Keratinocyte (primary cell): Measurements from ENCODE around the gene ITPK1. TPM values are rescaled to one million over a fixed set of nuclear protein-coding genes. Genes with fewer than 3 reads are reported as not detected.

Experiments used
- DNase-seq: peaks from one replicate; pipeline ENCODE4 v3.0.0-alpha.2; 2011; ENCODE audit warnings: low read depth, missing footprints, low spot score
- FAIRE-seq: peaks from 2 replicates; lab custom pipeline; 2011; peaks lifted over from hg19 to GRCh38; lab: Jason Lieb, UNC
- H2AFZ ChIP-seq: 2 replicates; pipeline ENCODE4 v1.6.0; 2012; ENCODE audit warnings: low read length, control low read depth, inconsistent platforms; ENCODE audit not compliant: control insufficient read depth
- H3K27ac ChIP-seq: 2 replicates; pipeline ENCODE4 v1.5.1; 2011; ENCODE audit warnings: low read length; ENCODE audit not compliant: control insufficient read depth, insufficient read depth
- H3K27me3 ChIP-seq: 3 replicates; pipeline ENCODE4 v1.6.0; 2011; ENCODE audit warnings: low read length; ENCODE audit not compliant: control insufficient read depth, insufficient read depth; ENCODE audit errors: extremely low read depth
- H3K36me3 ChIP-seq, 2 experiments: 2 replicates in 1 of 2; 3 replicates in 1 of 2; pipeline ENCODE4 v1.5.1; 2011; ENCODE audit warnings: low read length in 2 of 2, mild to moderate bottlenecking in 1 of 2; ENCODE audit not compliant: control insufficient read depth in 2 of 2, insufficient read depth in 2 of 2; ENCODE audit errors: extremely low read depth in 1 of 2
- H3K4me1 ChIP-seq: 3 replicates; pipeline ENCODE4 v1.5.1; 2011; ENCODE audit warnings: low read length; ENCODE audit not compliant: control insufficient read depth, insufficient read depth; ENCODE audit errors: extremely low read depth
- H3K4me2 ChIP-seq: 3 replicates; pipeline ENCODE4 v1.6.0; 2011; ENCODE audit warnings: low read depth, low read length; ENCODE audit not compliant: control insufficient read depth, insufficient read depth; ENCODE audit errors: extremely low read depth
- H3K4me3 ChIP-seq, 3 experiments: fragments of 200-600 bp in 1 of 3; sonication (generic) in 1 of 3; 2 replicates in 2 of 3; 3 replicates in 1 of 3; pipeline ENCODE4 v1.5.1; 2011 to 2016; ENCODE audit warnings: low read length in 3 of 3, mild to moderate bottlenecking in 3 of 3, control low read depth in 2 of 3, inconsistent platforms in 1 of 3, low read depth in 1 of 3, mixed read lengths in 1 of 3, mixed run types in 1 of 3, moderate library complexity in 1 of 3; ENCODE audit not compliant: control insufficient read depth in 2 of 3, insufficient read depth in 2 of 3; ENCODE audit errors: extremely low read depth in 1 of 3
- H3K79me2 ChIP-seq: 2 replicates; pipeline ENCODE4 v1.6.0; 2012; ENCODE audit warnings: low read length; ENCODE audit not compliant: control insufficient read depth, insufficient read depth
- H3K9ac ChIP-seq: 3 replicates; pipeline ENCODE4 v1.6.0; 2011; ENCODE audit warnings: low read length; ENCODE audit not compliant: control insufficient read depth, insufficient read depth; ENCODE audit errors: extremely low read depth
- H3K9me1 ChIP-seq: 3 replicates; pipeline ENCODE4 v1.6.0; 2011; ENCODE audit warnings: low read length; ENCODE audit not compliant: control insufficient read depth, insufficient read depth; ENCODE audit errors: extremely low read depth
- H3K9me3 ChIP-seq: 2 replicates; pipeline ENCODE4 v1.5.1; 2012; ENCODE audit warnings: low read depth, low read length; ENCODE audit not compliant: control insufficient read depth
- H4K20me1 ChIP-seq: 3 replicates; pipeline ENCODE4 v1.6.0; 2011; ENCODE audit warnings: low read length; ENCODE audit not compliant: control insufficient read depth, insufficient read depth; ENCODE audit errors: extremely low read depth
- EZH2 ChIP-seq: IDR thresholded peaks from one replicate; pipeline ENCODE4 v1.6.1; 2012; ENCODE audit warnings: inconsistent platforms, mild to moderate bottlenecking, low read length, moderate library complexity
- dilution Hi-C: fragments of 300-500 bp; cut with MboI; formaldehyde crosslinking; loops from one replicate; pipeline ENCODE4 v1.7.0; 2020; ENCODE audit warnings: low sequenced_read_pairs; ENCODE audit not compliant: extremely low pct_ligation_motif_present
- polyA plus RNA-seq, 5 experiments: library from polyadenylated mRNA; depleted of rRNA in 3 of 5; stranded (reverse) in 3 of 5; stranded (forward) in 1 of 5; unstranded in 1 of 5; fragments of >200 nt; gene quantifications; 1 replicate in 1 of 5; 2 replicates in 3 of 5; 3 replicates in 1 of 5; pipeline versions ENCODE4 v1.2.1 to v1.2.3, GENCODE V29; 2011 to 2012; ENCODE audit warnings: missing spikeins in 2 of 5, low read depth in 1 of 5, low replicate concordance in 1 of 5
- TF ChIP-seq, protein P1 (sequence below), 3 experiments: IDR thresholded peaks in 1 of 3; conservative IDR thresholded peaks in 1 of 3; optimal IDR thresholded peaks in 1 of 3; 2 replicates in 2 of 3; 3 replicates in 1 of 3; pipeline versions ENCODE3 to v1.5.1; 2011; ENCODE audit warnings: low read length in 3 of 3, mild to moderate bottlenecking in 3 of 3, moderate library complexity in 2 of 3, control low read depth in 1 of 3, inconsistent platforms in 1 of 3; ENCODE audit not compliant: insufficient read depth in 2 of 3; ENCODE audit errors: extremely low read depth in 1 of 3

Gene ITPK1
- polyA plus RNA-seq, 1 donor (not counting 4 experiments of a cell fraction or from before 2014, with no cell fraction given) = 67.8 TPM

DNA sequence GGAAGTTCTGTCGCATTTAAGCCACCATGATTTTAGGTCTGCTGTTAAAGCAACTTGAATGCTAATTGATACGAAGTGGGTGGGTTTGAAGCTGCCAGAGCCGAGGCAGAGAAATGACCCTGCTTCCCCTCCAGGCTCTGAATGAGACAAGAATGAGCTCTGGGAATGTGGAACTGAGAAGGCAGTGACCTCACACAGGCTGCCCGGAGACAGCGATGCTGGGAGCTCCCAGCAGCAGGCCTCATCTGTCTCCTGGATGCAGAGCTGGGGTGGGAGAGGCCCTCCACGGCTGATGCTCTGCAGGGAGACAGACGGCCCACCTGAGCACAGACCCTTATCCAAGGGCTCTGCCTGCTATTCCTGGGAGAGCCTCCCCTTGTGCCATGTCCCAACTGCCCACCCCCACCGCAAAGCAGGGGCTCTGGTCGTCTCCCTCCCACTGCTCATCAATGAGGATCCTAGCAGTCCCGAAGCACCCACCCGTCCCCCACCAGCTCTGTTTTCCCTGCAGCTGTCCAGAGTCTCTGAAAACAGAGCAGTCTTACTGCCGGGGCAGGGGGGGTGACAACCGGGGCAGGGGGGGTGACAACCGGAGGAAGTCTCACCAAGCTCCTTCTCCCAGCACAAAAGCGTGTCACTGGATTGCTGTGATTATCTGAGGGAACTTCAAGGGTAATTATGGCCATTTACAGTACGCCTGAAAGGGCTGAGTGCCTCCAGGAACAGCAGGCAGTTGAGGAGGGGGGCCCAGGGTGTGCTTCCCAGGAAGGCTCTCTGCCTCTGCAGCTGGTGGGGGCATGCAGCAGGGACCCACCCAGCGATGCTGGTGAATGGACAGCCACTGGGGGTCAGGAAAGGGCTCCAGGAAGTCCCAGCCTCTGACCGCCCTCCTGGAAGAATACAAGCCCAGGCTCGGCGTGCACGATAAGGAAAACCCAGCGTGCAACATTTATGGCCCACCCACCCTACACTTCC, 125.0 kb downstream of the ITPK1 start:
- Histone ChIP-seq H3K4me2 (no peak overlapping the region), H3K27ac (no peak overlapping the region), H3K4me3 (no peak overlapping the region), H3K9me3 (no peaks in the 10 kb centered on the region), H3K4me1 (peaks cover 30% of the 10 kb centered on the region), H3K36me3 (peaks cover 6 to 19% of the 10 kb centered on the region in 2 experiments), H4K20me1 (no peaks in the 10 kb centered on the region), H3K27me3 (no peaks in the 10 kb centered on the region), H3K9me1 (no peaks in the 10 kb centered on the region), H2AFZ (no peak overlapping the region), H3K9ac (no peak overlapping the region), H3K79me2 (no peaks in the 10 kb centered on the region)
- no peak for TF ChIP-seq EZH2
- TF ChIP-seq, protein P1, sequence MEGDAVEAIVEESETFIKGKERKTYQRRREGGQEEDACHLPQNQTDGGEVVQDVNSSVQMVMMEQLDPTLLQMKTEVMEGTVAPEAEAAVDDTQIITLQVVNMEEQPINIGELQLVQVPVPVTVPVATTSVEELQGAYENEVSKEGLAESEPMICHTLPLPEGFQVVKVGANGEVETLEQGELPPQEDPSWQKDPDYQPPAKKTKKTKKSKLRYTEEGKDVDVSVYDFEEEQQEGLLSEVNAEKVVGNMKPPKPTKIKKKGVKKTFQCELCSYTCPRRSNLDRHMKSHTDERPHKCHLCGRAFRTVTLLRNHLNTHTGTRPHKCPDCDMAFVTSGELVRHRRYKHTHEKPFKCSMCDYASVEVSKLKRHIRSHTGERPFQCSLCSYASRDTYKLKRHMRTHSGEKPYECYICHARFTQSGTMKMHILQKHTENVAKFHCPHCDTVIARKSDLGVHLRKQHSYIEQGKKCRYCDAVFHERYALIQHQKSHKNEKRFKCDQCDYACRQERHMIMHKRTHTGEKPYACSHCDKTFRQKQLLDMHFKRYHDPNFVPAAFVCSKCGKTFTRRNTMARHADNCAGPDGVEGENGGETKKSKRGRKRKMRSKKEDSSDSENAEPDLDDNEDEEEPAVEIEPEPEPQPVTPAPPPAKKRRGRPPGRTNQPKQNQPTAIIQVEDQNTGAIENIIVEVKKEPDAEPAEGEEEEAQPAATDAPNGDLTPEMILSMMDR (optimal IDR thresholded peaks at IDR 0.05 in 1 of 3, IDR thresholded peaks at IDR 0.05 in 1 of 3, conservative IDR thresholded peaks at IDR 0.05 in 1 of 3; ENCODE audit: extremely low read depth in 1 of 3, insufficient read depth in 2 of 3, low read length in 3 of 3) = no peak
- FAIRE-seq (no peak), DNase-seq (no peak)
- dilution Hi-C loops = no loop called here

DNA sequence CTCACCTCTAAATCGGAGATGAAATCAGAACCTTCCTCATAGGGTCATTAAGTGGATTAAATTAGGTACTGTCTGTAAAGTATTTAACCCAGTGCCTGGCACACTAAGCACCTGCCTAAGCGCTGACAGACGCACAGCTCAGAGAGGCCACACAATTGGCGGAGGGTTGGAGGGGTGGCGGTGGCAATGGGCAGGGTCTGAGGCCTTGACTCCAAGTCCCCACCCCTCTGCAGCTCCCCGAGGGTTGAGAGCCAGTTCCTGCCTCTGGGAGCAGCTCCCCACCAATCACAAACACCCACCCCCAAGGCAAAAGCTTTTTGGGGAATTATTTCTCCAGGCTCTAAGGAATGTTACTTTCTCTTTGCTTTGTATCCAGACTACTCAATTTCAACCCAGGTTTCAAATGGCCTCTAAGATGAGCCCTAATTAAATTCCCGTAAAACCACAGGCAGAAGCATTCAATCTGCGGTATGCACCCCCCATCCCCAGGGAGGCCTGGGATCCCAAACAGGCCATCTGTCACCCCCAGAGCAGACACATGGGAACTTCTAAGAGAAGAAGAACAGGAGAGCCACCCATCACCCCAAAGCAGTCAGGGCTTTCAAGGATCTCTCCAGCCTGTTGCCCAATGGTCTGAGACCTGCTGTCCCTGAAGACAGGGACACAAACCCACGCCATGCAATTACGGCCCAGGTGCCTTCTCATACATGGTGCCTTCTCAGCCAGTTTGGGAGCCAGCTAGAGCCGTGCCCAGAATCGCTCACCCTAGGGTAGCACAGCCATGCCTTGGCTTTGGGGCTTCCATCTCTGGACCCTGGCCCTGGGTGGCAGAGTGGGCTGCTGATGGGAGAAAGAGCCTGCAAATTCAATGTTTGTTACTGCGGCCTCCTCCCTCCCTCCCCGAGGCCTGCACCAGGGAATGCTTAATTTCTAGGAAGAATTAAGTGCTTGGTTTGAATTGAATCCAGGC, 126.7 kb downstream of the ITPK1 start:
- no peaks in the 10 kb centered on the region for H3K27me3 ChIP-seq
- peaks cover 6 to 15% of the 10 kb centered on the region in 2 experiments for H3K36me3 ChIP-seq

More for the DNA sequence above, 126.7 kb downstream of the ITPK1 start:
- no peak overlapping the region for H3K4me3 ChIP-seq
- no peak overlapping the region for H3K9ac ChIP-seq
- peaks cover 37% of the 10 kb centered on the region for H3K4me1 ChIP-seq
- H4K20me1 ChIP-seq = no peaks in the 10 kb centered on the region
- no peak overlapping the region for H2AFZ ChIP-seq
- no peaks in the 10 kb centered on the region for H3K9me3 ChIP-seq
- TF ChIP-seq, protein P1 (optimal IDR thresholded peaks at IDR 0.05 in 1 of 3, IDR thresholded peaks at IDR 0.05 in 1 of 3, conservative IDR thresholded peaks at IDR 0.05 in 1 of 3; ENCODE audit: extremely low read depth in 1 of 3, insufficient read depth in 2 of 3, low read length in 3 of 3) = no peak
- TF ChIP-seq EZH2 = no peak
- no peak for DNase-seq
- no peak overlapping the region for H3K27ac ChIP-seq
- no peaks in the 10 kb centered on the region for H3K9me1 ChIP-seq
- dilution Hi-C loops = no loop called here
- no peak overlapping the region for H3K4me2 ChIP-seq
- no peak for FAIRE-seq
- no peaks in the 10 kb centered on the region for H3K79me2 ChIP-seq
